ENCODE results near the gene MYPN.
"Not testable (repeated sequence)": the region's sequence is repeated elsewhere in the genome, so short reads cannot be mapped to it uniquely, and the experiment has no call there.

The MYPN gene

DNA sequence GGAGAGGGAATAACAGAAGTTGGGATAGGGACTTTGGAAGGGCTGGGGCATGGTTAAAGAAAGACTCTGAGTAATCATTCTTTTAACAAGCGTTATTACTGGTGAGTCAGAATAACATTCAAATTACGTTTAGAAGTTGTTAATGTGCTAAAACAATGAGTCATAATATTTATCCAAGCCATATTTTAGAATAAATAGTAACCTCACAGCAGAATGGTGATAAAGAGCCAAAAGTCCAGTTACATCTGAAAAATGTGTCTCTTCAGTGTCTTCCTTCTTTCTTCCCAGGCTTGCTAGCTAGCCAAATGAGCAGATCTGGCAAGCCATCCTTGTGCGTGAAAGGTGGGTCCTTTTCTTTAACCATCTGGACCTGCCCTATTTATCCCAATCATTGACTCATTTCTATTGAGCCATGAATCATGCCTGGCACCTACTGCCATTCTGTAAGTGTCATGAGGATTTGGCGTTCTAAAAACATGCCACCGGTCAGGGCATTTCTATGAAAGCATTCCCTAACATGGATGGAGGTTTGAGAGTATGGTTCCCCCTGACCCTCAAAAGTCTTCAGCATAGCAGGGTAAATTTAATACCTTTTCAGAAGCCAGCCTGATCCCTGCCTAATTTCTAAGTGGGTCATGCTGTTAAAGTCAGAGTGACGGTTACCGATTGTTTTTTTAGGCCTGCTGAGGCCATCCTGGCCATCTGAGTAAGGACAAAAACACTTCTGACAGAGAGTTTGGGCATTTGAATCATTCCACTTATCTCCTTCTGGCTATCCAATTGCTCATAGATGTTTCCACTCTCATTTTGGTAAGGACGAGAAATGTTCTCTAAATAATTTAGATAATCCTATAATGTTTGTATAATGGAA is 26.9 kb downstream of the MYPN start:
- DNase-seq: no peak

DNA sequence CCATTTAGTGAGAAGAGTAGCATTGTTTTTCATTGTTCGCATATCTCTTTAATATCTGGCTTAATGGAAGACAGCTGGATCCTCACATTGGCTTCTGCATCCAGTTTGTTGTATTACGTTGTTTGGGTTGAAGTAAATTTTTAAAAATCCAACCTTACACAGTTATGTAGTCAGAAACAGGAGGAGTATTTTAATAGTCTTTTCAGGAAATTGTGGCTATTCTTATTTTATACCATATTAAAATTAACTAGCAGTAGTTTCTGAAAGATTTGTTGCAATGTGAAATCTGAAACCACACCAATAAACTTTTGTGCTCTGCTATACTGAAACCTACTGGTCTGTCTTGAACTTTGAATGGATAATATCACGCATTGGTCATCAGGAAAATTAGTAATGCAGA is 27.9 kb downstream of the MYPN start:
- DNase-seq: no peak

GRCh38 chr10:68138526-68138925 is 29.2 kb downstream of the MYPN start:
- DNase-seq: no peak

GRCh38 chr10:68139448-68140272 is 30.4 kb downstream of the MYPN start:
- no peak for DNase-seq

DNA sequence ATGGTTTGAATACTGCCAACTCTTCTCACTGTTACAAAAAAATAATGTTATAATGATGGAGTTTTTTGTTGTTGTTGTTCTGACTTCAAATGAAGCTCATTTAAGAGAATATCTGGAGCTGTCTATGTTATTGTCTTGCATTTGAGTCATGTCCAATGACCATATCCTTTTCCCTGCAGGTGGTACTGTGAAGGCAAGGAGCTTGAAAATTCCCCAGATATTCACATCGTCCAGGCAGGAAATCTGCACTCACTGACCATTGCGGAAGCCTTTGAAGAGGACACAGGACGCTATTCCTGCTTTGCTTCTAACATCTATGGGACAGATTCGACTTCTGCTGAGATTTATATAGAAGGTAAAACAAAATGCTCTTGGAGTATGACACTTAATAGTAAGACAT is 33.5 kb downstream of the MYPN start:
- no peak for DNase-seq

GRCh38 chr10:68144709-68145108 is 35.4 kb downstream of the MYPN start:
- DNase-seq: no peak

GRCh38 chr10:68145705-68146104 is 36.4 kb downstream of the MYPN start:
- DNase-seq: no peak

DNA sequence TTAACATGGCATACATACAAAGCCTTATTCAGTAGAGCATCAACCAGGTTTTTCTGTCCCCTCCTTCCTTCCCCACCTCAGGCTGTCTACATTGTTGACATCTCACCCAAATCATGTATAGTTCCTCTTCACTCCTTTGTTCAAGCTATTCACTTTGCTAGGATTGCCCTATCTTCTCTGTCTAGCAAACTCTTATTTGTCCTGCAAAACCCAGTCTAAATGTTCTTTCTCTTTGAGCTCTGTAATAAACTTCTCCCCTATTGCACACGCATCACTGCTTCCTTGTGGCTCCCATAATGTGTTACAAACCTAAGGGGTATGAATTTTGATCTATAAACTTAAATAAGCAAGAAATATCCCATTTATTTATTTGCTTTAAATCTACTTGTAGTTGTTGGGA is 36.8 kb downstream of the MYPN start:
- DNase-seq: no peak

GRCh38 chr10:68151453-68151852 is 42.2 kb downstream of the MYPN start:
- DNase-seq: no peak

- no peak for DNase-seq
Measured at GRCh38 chr10:68153473-68154210, 44.4 kb downstream of the MYPN start.

- DNase-seq: no peak
Measured at GRCh38 chr10:68154211-68154497, 44.9 kb downstream of the MYPN start.

- no peak for DNase-seq
Measured at GRCh38 chr10:68155615-68156210, 46.4 kb downstream of the MYPN start.

DNA sequence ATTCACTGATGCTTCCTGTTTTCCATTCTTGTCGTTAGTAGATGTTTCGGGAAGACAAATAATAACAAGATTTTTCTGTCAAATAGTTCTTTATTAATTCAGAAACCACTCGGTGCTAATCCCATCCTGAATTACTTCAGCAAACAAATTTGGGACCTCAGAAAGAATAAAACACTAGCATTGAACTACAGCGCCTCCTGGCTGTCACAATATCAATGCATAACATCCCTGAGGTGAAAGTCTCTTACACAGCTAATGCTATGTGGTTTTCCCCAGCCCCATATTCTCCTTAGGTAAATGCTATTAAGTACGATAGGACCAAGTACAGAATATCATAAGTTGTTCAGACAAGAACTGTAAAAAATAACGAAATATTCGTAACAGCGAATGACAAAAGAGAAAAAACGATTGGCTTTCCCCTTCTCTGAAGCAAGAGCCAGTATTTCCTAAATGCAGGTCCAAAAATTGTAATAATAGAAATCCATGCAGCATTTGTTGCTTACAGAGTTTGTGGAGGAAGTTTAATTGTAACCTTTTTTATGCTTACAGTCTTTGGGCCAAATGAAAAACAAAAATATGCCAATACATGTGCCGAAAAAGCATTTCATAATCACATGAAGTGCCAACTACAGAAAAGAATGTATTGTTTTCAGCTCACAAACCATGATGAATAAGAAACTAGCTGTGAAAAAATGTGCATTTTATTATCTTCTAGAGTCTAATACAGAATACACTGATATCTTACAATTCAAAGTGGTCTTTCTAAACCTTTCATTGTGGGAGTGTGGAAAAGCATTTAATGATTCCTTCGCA is 47.3 kb downstream of the MYPN start:
- DNase-seq: peak; percentile 27

- not testable (repeated sequence) for DNase-seq
Measured at GRCh38 chr10:68157522-68157921, 48.2 kb downstream of the MYPN start.

- no peak for DNase-seq
Measured at GRCh38 chr10:68158031-68158430, 48.7 kb downstream of the MYPN start.

DNA sequence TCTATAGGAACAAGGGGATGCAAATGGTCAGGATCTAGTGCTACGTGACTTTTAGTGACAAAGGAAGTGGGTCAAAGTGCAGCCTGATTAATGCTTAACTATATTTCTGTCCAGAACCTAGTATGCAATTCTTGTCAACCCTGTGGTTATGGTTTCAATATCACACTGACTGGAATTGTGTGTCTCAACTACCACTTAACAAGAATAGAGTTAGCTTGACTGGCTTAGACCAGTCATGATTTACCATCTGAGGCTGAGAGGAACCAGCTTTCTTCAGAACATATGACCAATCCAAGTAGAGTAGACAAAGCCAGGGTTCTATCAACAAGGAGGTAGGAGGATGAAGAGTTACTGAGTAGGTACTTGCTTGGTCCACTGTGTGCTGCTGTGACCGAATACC is 54.4 kb downstream of the MYPN start:
- no peak for DNase-seq

DNA sequence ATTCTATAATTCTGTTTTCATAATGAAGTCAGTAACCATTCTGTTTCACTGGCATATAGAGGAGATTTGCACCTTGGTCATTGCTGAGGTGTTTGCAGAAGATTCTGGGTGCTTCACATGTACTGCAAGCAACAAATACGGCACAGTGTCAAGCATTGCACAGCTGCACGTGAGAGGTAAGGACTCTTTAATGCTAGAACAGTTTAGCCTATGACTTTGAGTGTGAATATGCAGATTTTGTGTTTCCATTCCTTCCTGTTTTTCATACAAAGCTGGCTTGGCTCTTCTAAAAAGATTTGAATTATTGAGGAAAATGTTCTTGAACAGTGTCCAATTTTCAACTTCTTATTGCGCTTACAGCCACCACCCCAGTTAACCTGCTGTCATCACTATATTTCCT is 56.4 kb downstream of the MYPN start:
- DNase-seq: no peak

GRCh38 chr10:68166871-68167585 is 57.7 kb downstream of the MYPN start:
- no peak for DNase-seq

DNA sequence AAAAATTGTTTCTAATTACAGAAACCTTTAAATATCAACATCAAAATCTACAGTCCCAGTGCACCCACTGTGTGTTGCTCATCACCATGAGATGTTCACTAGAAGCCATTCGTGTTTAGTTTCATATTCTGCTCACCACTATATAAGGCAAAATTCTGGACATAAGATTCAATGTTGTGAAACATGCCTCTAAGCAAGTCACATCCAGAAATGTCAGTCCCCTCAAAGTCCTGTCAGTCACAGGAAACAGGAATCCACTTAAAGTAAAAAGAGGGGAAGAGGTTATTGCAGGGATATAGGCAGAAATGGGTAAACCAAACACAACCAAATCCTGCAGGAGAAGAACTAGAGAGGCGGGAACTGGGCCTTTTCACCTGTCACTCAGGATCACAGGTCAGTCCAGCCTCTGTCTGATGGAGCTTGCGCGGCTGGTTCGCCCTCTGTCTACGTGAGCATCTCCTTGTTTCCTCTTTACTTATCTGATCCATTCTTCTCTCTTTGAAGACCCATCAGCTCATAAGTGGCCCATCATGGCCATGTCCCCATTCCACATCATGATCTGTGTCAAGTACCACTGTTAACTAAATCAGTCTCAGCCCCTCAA is 58.4 kb downstream of the MYPN start:
- no peak for DNase-seq

GRCh38 chr10:68171539-68172080 is 62.3 kb downstream of the MYPN start:
- DNase-seq: no peak

- DNase-seq: no peak
Measured at GRCh38 chr10:68172324-68172723, 63.0 kb downstream of the MYPN start.
